ENCODE measurements around the gene LIMK1.

The LIMK1 gene

GRCh38 chr7:74063223-74063641 is 20.4 kb upstream of the LIMK1 start:
- TF ChIP-seq, protein P1, sequence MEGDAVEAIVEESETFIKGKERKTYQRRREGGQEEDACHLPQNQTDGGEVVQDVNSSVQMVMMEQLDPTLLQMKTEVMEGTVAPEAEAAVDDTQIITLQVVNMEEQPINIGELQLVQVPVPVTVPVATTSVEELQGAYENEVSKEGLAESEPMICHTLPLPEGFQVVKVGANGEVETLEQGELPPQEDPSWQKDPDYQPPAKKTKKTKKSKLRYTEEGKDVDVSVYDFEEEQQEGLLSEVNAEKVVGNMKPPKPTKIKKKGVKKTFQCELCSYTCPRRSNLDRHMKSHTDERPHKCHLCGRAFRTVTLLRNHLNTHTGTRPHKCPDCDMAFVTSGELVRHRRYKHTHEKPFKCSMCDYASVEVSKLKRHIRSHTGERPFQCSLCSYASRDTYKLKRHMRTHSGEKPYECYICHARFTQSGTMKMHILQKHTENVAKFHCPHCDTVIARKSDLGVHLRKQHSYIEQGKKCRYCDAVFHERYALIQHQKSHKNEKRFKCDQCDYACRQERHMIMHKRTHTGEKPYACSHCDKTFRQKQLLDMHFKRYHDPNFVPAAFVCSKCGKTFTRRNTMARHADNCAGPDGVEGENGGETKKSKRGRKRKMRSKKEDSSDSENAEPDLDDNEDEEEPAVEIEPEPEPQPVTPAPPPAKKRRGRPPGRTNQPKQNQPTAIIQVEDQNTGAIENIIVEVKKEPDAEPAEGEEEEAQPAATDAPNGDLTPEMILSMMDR (IDR thresholded peaks at IDR 0.05; ENCODE audit: insufficient read depth, low read depth, low read length, missing control alignments) = no peak
- H3K4me3 ChIP-seq (ENCODE audit: low read length) = no peak overlapping the region
- no peak for DNase-seq (ENCODE audit: low read depth)

- TF ChIP-seq, protein P1 (IDR thresholded peaks at IDR 0.05; ENCODE audit: insufficient read depth, low read depth, low read length, missing control alignments) = no peak
- DNase-seq (ENCODE audit: low read depth) = no peak
- no peak overlapping the region for H3K4me3 ChIP-seq (ENCODE audit: low read length)
Observed at GRCh38 chr7:74063646-74064045, 20.0 kb upstream of the LIMK1 start.

DNA sequence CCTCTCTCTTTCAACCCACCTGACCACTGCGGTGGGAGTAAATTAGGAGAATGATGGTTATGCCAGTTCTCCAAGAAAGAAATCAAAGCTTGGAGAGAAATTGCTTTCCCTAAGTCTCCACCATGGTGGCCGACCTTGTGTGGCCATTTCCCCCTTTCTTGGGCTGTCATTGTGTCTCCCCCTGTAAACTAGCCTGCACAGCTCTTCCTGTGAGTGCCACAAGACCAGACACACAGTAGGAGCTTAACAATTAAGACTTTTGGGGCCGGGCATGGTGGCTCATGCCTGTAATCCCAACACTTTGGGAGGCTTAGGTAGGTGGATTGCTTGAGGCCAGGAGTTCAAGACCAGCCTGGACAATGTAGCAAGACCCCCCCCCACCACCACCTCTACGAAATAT is 18.9 kb upstream of the LIMK1 start:
- no peak overlapping the region for H3K4me3 ChIP-seq (ENCODE audit: low read length)
- TF ChIP-seq, protein P1 (IDR thresholded peaks at IDR 0.05; ENCODE audit: insufficient read depth, low read depth, low read length, missing control alignments) = no peak
- DNase-seq (ENCODE audit: low read depth) = no peak

GRCh38 chr7:74066626-74067025 is 17.0 kb upstream of the LIMK1 start:
- H3K4me3 ChIP-seq (ENCODE audit: low read length) = no peak overlapping the region
- DNase-seq (ENCODE audit: low read depth) = no peak
- TF ChIP-seq, protein P1 (IDR thresholded peaks at IDR 0.05; ENCODE audit: insufficient read depth, low read depth, low read length, missing control alignments) = no peak

GRCh38 chr7:74068378-74069085 is 15.1 kb upstream of the LIMK1 start:
- no peak overlapping the region for H3K4me3 ChIP-seq (ENCODE audit: low read length)
- TF ChIP-seq, protein P1 (IDR thresholded peaks at IDR 0.05; ENCODE audit: insufficient read depth, low read depth, low read length, missing control alignments) = no peak
- no peak for DNase-seq (ENCODE audit: low read depth)

GRCh38 chr7:74069086-74069541 is 14.5 kb upstream of the LIMK1 start:
- H3K4me3 ChIP-seq (ENCODE audit: low read length) = no peak overlapping the region
- TF ChIP-seq, protein P1 (IDR thresholded peaks at IDR 0.05; ENCODE audit: insufficient read depth, low read depth, low read length, missing control alignments) = no peak
- DNase-seq (ENCODE audit: low read depth) = no peak
